Measurements from ENCODE around the gene FEM1C. TPM values are rescaled to one million over a fixed set of nuclear protein-coding genes. Genes with fewer than 3 reads are reported as not detected.

FEM1C gene
- total RNA-seq, 1 experiment from 2014 or later = 10.3 TPM

- H3K27ac Mint-ChIP-seq (ENCODE audit: low read depth, unreplicated experiment) = peak overlapping the region; percentile 97
- peak; percentile 20 for DNase-seq (ENCODE audit: unreplicated experiment)
- ChIA-PET CTCF (interaction anchor here (0.7 to 4.9 kb wide), 10 partner anchors 11 to 305 kb away, joined by 3 to 26 read pairs (median 4); no protein-coding TSS in a partner anchor), POLR2A (interaction anchor here (0.7 to 4.0 kb wide), 31 partner anchors 8 to 300 kb away, joined by 3 to 45 read pairs (median 6); partner anchors contain the start of genes CCDC112 and TMED7)
- no peaks in the 10 kb centered on the region for H3K9me3 Mint-ChIP-seq (ENCODE audit: unreplicated experiment)
- H3K36me3 Mint-ChIP-seq (ENCODE audit: insufficient read depth, unreplicated experiment) = peaks cover 38% of the 10 kb centered on the region
- H3K4me1 Mint-ChIP-seq (ENCODE audit: insufficient read depth, unreplicated experiment) = peaks cover 26% of the 10 kb centered on the region
- H3K27me3 Mint-ChIP-seq (ENCODE audit: insufficient read depth, unreplicated experiment) = no peaks in the 10 kb centered on the region
- H3K4me3 Mint-ChIP-seq (ENCODE audit: unreplicated experiment) = peak overlapping the region; percentile 85
- intact Hi-C loops (cut with micrococcal nuclease) = loop anchor here (2.0 to 5.0 kb wide), 3 partner anchors 44 to 166 kb away; no protein-coding TSS in a partner anchor
- TF ChIP-seq CTCF (IDR thresholded peaks at IDR 0.05; ENCODE audit: unreplicated experiment) = no peak
- no TSS peak for BruUV-seq (replicated peaks)
Observed at GRCh38 chr5:115542651-115543364, 1.8 kb downstream of the FEM1C start.

GRCh38 chr5:115542086-115542485 lies 2.5 kb downstream of the FEM1C start:
- H3K9me3 Mint-ChIP-seq (ENCODE audit: unreplicated experiment) = no peaks in the 10 kb centered on the region
- DNase-seq (ENCODE audit: unreplicated experiment) = no peak
- CTCF ChIA-PET = interaction anchor here (0.7 to 4.9 kb wide), 4 partner anchors 12 to 297 kb away, joined by 4 to 26 read pairs (median 7); no protein-coding TSS in a partner anchor

GRCh38 chr5:115541611-115542010 lies 3.0 kb downstream of the FEM1C start:
- CTCF ChIA-PET = interaction anchor here (0.7 to 1.7 kb wide), 2 partner anchors 164 to 297 kb away, joined by 3 to 8 read pairs; no protein-coding TSS in a partner anchor
- intact Hi-C loops (cut with micrococcal nuclease) = loop anchor here (2.0 to 5.0 kb wide), 4 partner anchors 33 to 165 kb away; no protein-coding TSS in a partner anchor
- H3K36me3 Mint-ChIP-seq (ENCODE audit: insufficient read depth, unreplicated experiment) = peaks cover 48% of the 10 kb centered on the region

More at GRCh38 chr5:115542086-115542485, 2.5 kb downstream of the FEM1C start:
- intact Hi-C loops (cut with micrococcal nuclease) = loop anchor here (2.0 to 5.0 kb wide), 3 partner anchors 45 to 165 kb away; no protein-coding TSS in a partner anchor
- Mint-ChIP-seq H3K4me3 (ENCODE audit: unreplicated experiment) (peak overlapping the region; percentile 85), H3K27ac (ENCODE audit: low read depth, unreplicated experiment) (peak overlapping the region; percentile 97), H3K27me3 (ENCODE audit: insufficient read depth, unreplicated experiment) (no peaks in the 10 kb centered on the region), H3K4me1 (ENCODE audit: insufficient read depth, unreplicated experiment) (peaks cover 33% of the 10 kb centered on the region), H3K36me3 (ENCODE audit: insufficient read depth, unreplicated experiment) (peaks cover 43% of the 10 kb centered on the region)
- POLR2A ChIA-PET = interaction anchor here (0.6 to 4.0 kb wide), 12 partner anchors 7 to 230 kb away, joined by 3 to 45 read pairs (median 12); partner anchors contain the start of gene TMED7
- no peak for TF ChIP-seq CTCF (IDR thresholded peaks at IDR 0.05; ENCODE audit: unreplicated experiment)
- no TSS peak for BruUV-seq (replicated peaks)

More at GRCh38 chr5:115541611-115542010, 3.0 kb downstream of the FEM1C start:
- no peaks in the 10 kb centered on the region for H3K27me3 Mint-ChIP-seq (ENCODE audit: insufficient read depth, unreplicated experiment)
- POLR2A ChIA-PET = interaction anchor here (0.6 to 1.7 kb wide), 6 partner anchors 11 to 192 kb away, joined by 3 to 6 read pairs (median 3); no protein-coding TSS in a partner anchor
- TF ChIP-seq CTCF (IDR thresholded peaks at IDR 0.05; ENCODE audit: unreplicated experiment) = no peak
- peak overlapping the region; percentile 85 for H3K4me3 Mint-ChIP-seq (ENCODE audit: unreplicated experiment)
- H3K4me1 Mint-ChIP-seq (ENCODE audit: insufficient read depth, unreplicated experiment) = peaks cover 38% of the 10 kb centered on the region
- H3K27ac Mint-ChIP-seq (ENCODE audit: low read depth, unreplicated experiment) = peak overlapping the region; percentile 97
- no peaks in the 10 kb centered on the region for H3K9me3 Mint-ChIP-seq (ENCODE audit: unreplicated experiment)
- no peak for DNase-seq (ENCODE audit: unreplicated experiment)
- no TSS peak for BruUV-seq (replicated peaks)

All from MCF 10A (cell line).